Measurements from ENCODE around the gene GABBR2.
"Not testable (repeated sequence)": the region's sequence is repeated elsewhere in the genome, so short reads cannot be mapped to it uniquely, and the experiment has no call there.

Gene GABBR2

GRCh38 chr9:98591696-98592095, 117.0 kb downstream of the GABBR2 start:
- TF ChIP-seq, protein P1, sequence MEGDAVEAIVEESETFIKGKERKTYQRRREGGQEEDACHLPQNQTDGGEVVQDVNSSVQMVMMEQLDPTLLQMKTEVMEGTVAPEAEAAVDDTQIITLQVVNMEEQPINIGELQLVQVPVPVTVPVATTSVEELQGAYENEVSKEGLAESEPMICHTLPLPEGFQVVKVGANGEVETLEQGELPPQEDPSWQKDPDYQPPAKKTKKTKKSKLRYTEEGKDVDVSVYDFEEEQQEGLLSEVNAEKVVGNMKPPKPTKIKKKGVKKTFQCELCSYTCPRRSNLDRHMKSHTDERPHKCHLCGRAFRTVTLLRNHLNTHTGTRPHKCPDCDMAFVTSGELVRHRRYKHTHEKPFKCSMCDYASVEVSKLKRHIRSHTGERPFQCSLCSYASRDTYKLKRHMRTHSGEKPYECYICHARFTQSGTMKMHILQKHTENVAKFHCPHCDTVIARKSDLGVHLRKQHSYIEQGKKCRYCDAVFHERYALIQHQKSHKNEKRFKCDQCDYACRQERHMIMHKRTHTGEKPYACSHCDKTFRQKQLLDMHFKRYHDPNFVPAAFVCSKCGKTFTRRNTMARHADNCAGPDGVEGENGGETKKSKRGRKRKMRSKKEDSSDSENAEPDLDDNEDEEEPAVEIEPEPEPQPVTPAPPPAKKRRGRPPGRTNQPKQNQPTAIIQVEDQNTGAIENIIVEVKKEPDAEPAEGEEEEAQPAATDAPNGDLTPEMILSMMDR (IDR thresholded peaks at IDR 0.05; ENCODE audit: low read length, missing control alignments) = no peak
- no peak overlapping the region for H3K4me3 ChIP-seq (replicated peaks; ENCODE audit: low read depth, low read length)
- DNase-seq (ENCODE audit: low read depth) = no peak

GRCh38 chr9:98590101-98590500, 118.6 kb downstream of the GABBR2 start:
- TF ChIP-seq, protein P1 (IDR thresholded peaks at IDR 0.05; ENCODE audit: low read length, missing control alignments) = no peak
- no peak overlapping the region for H3K4me3 ChIP-seq (replicated peaks; ENCODE audit: low read depth, low read length)
- no peak for DNase-seq (ENCODE audit: low read depth)

- no peak overlapping the region for H3K4me3 ChIP-seq (replicated peaks; ENCODE audit: low read depth, low read length)
- TF ChIP-seq, protein P1 (IDR thresholded peaks at IDR 0.05; ENCODE audit: low read length, missing control alignments) = no peak
- no peak for DNase-seq (ENCODE audit: low read depth)
Observed at GRCh38 chr9:98589102-98589501, 119.6 kb downstream of the GABBR2 start.

- not testable (repeated sequence) for H3K4me3 ChIP-seq (replicated peaks; ENCODE audit: low read depth, low read length); DNase-seq (ENCODE audit: low read depth)
Observed at GRCh38 chr9:98584853-98585438, 123.8 kb downstream of the GABBR2 start.

DNA sequence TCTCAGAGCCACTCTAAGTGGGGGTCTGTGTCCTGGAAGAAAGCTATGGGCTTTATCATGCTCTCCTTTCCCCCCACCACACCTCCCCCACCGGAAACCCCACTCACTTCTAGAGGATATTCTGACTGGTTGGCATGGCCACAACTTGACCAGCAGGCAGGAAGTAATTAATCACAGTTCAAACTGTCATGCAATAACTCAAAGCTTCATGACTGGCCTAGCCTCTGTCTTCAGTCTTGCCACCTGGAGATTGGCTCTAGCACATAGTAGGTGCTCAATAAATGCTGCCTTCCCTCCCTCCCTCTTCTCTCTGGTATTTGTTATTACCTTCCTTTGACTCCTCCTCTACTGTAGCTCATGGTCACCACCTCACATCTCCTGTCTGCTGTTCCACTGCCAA, 124.7 kb downstream of the GABBR2 start:
- TF ChIP-seq, protein P1 (IDR thresholded peaks at IDR 0.05; ENCODE audit: low read length, missing control alignments) = no peak
- H3K4me3 ChIP-seq (replicated peaks; ENCODE audit: low read depth, low read length) = no peak overlapping the region
- DNase-seq (ENCODE audit: low read depth) = no peak

GRCh38 chr9:98583417-98583816, 125.3 kb downstream of the GABBR2 start:
- H3K4me3 ChIP-seq (replicated peaks; ENCODE audit: low read depth, low read length) = no peak overlapping the region
- DNase-seq (ENCODE audit: low read depth) = no peak
- TF ChIP-seq, protein P1 (IDR thresholded peaks at IDR 0.05; ENCODE audit: low read length, missing control alignments) = no peak

GRCh38 chr9:98580956-98581355, 127.8 kb downstream of the GABBR2 start:
- H3K4me3 ChIP-seq (replicated peaks; ENCODE audit: low read depth, low read length) = no peak overlapping the region
- TF ChIP-seq, protein P1 (IDR thresholded peaks at IDR 0.05; ENCODE audit: low read length, missing control alignments) = no peak
- DNase-seq (ENCODE audit: low read depth) = no peak

All from fibroblast of pulmonary artery (primary cell).